ENCODE results near the gene TMEM81.

DNA sequence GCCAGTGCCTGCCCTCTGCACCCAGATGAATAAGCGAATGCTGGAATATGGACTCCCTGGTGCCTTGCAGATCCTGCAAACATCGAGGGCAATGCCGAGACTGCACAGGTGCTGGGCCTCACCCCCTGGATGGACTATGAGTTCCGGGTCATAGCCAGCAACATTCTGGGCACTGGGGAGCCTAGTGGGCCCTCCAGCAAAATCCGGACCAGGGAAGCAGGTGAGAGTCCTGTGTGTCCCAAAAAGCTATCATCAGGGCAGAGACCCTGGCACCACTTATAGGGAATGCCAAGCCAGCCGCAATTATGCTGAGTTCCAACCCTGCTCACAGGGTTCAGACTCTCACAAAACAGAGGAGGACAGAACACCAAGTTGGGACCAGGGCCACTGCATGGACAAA, 17.2 kb downstream of the TMEM81 start:
- TF ChIP-seq JUN (IDR thresholded peaks at IDR 0.05) (no peak), RAD21 (conservative IDR thresholded peaks at IDR 0.05 in 1 of 2, IDR thresholded peaks at IDR 0.05 in 1 of 2) (no peak), POLR2A (IDR thresholded peaks at IDR 0.05; ENCODE audit: low read length) (no peak)

Measured in A549 (cell line).